WTC11 (cell line): ENCODE results near the gene CDNF. TPM values are rescaled to one million over a fixed set of nuclear protein-coding genes. Genes with fewer than 3 reads are reported as not detected.

Experiments
- ATAC-seq: fragments of 200-7000 bp; cut with Tn5 transposase; 2 replicates; pipeline ENCODE4 v1.10.0; 2021; ENCODE audit warnings: mild to moderate bottlenecking, moderate library complexity
- CTCF ChIA-PET: fragments of 300-600 bp; sonication (Branson Sonifier 250); formaldehyde crosslinking; loops from one replicate; lab custom pipeline; 2021; ENCODE audit warnings: antibody characterized with exemption; lab: Charles Lee
- POLR2A ChIA-PET: fragments of 350-600 bp; sonication (Branson Sonifier 250); formaldehyde crosslinking; loops from one replicate; lab custom pipeline; 2021; ENCODE audit warnings: antibody characterized with exemption; lab: Charles Lee
- DNase-seq: peaks from one replicate; pipeline ENCODE4 v3.0.0; 2021; ENCODE audit warnings: low spot score
- H3K27ac Mint-ChIP-seq: 2 replicates; pipeline ENCODE4 v1.8.0; 2021; ENCODE audit warnings: mixed read lengths
- H3K27me3 Mint-ChIP-seq: 2 replicates; pipeline ENCODE4 v1.8.0; 2021; ENCODE audit warnings: low read depth, mild to moderate bottlenecking, moderate library complexity, mixed read lengths
- H3K36me3 Mint-ChIP-seq: 2 replicates; pipeline ENCODE4 v1.8.0; 2021; ENCODE audit warnings: mixed read lengths
- H3K4me1 Mint-ChIP-seq: 2 replicates; pipeline ENCODE4 v1.8.0; 2022; ENCODE audit warnings: mixed read lengths
- H3K4me3 Mint-ChIP-seq: 2 replicates; pipeline ENCODE4 v1.8.0; 2021; ENCODE audit warnings: mild to moderate bottlenecking, moderate library complexity, mixed read lengths
- H3K9me3 Mint-ChIP-seq: 2 replicates; pipeline ENCODE4 v1.8.0; 2021; ENCODE audit warnings: mixed read lengths
- CBFB ChIP-seq: sonication (generic); formaldehyde crosslinking; IDR thresholded peaks from 2 replicates; pipeline ENCODE4 v1.8.1; 2022; ENCODE audit warnings: mild to moderate bottlenecking, low read depth, missing genetic modification reagents
- CTCF ChIP-seq: fragments of 200-600 bp; IDR thresholded peaks from 2 replicates; pipeline ENCODE4 v1.8.0; 2022; ENCODE audit warnings: antibody characterized with exemption
- FOXK1 ChIP-seq: sonication (generic); formaldehyde crosslinking; IDR thresholded peaks from 2 replicates; pipeline ENCODE4 v1.8.0; 2022; ENCODE audit warnings: mild to moderate bottlenecking, moderate library complexity, missing genetic modification reagents
- FOXP1 ChIP-seq: sonication (generic); formaldehyde crosslinking; IDR thresholded peaks from 2 replicates; pipeline ENCODE4 v1.8.0; 2022; ENCODE audit warnings: missing genetic modification reagents, mild to moderate bottlenecking, moderate library complexity, borderline replicate concordance
- IRF2 ChIP-seq: sonication (generic); formaldehyde crosslinking; IDR thresholded peaks from 2 replicates; pipeline ENCODE4 v1.8.0; 2022; ENCODE audit warnings: low read depth, missing genetic modification reagents, borderline replicate concordance
- KAT7 ChIP-seq: sonication (generic); formaldehyde crosslinking; IDR thresholded peaks from 2 replicates; pipeline ENCODE4 v1.8.1; 2023; ENCODE audit warnings: missing genetic modification reagents, mild to moderate bottlenecking, borderline replicate concordance
- MAX ChIP-seq: sonication (generic); formaldehyde crosslinking; IDR thresholded peaks from 2 replicates; pipeline ENCODE4 v1.8.0; 2022; ENCODE audit warnings: mild to moderate bottlenecking, missing genetic modification reagents
- NR1H2 ChIP-seq: sonication (generic); formaldehyde crosslinking; IDR thresholded peaks from 2 replicates; pipeline ENCODE4 v1.9.0; 2021; ENCODE audit warnings: mild to moderate bottlenecking, moderate library complexity, missing genetic modification reagents
- RORB ChIP-seq: fragments of 250-450 bp; sonication (Bioruptor Pico); IDR thresholded peaks from 2 replicates; pipeline ENCODE4 v1.9.0; 2021; ENCODE audit warnings: mild to moderate bottlenecking
- SMAD4 ChIP-seq: sonication (generic); formaldehyde crosslinking; IDR thresholded peaks from 2 replicates; pipeline ENCODE4 v1.8.0; 2022; ENCODE audit warnings: mild to moderate bottlenecking, missing genetic modification reagents
- SOX15 ChIP-seq: fragments of 250-450 bp; sonication (Bioruptor Pico); IDR thresholded peaks from 2 replicates; pipeline ENCODE4 v1.9.0; 2021; ENCODE audit warnings: mild to moderate bottlenecking
- ZNF138 ChIP-seq: sonication (generic); formaldehyde crosslinking; conservative IDR thresholded peaks from 2 replicates; pipeline ENCODE4 v1.8.1; 2022; ENCODE audit warnings: mild to moderate bottlenecking, moderate library complexity, missing genetic modification reagents
- ZNF396 ChIP-seq: fragments of 250-450 bp; sonication (Bioruptor Pico); IDR thresholded peaks from 2 replicates; pipeline ENCODE4 v1.8.0; 2021; ENCODE audit warnings: mild to moderate bottlenecking, moderate library complexity, borderline replicate concordance
- ZNF532 ChIP-seq: fragments of 250-450 bp; sonication (Bioruptor Pico); IDR thresholded peaks from 2 replicates; pipeline ENCODE4 v1.9.0; 2021; ENCODE audit warnings: mild to moderate bottlenecking, borderline replicate concordance
- total RNA-seq: library from RNA; stranded (reverse); gene quantifications from 3 replicates; pipeline ENCODE4 v1.2.3, GENCODE V29; 2021
- TF ChIP-seq, protein P1 (sequence below): fragments of 250-450 bp; sonication (Bioruptor Pico); IDR thresholded peaks from 2 replicates; pipeline ENCODE4 v1.9.0; 2021; ENCODE audit warnings: mild to moderate bottlenecking
- TF ChIP-seq, protein P2 (sequence below): fragments of 250-450 bp; sonication (Bioruptor Pico); conservative IDR thresholded peaks from 2 replicates; pipeline ENCODE4 v1.9.0; 2021; ENCODE audit warnings: mild to moderate bottlenecking
- TF ChIP-seq, protein P3 (sequence below): sonication (generic); formaldehyde crosslinking; IDR thresholded peaks from 2 replicates; pipeline ENCODE4 v1.8.1; 2022; ENCODE audit warnings: low read depth, mild to moderate bottlenecking, moderate library complexity, missing genetic modification reagents, borderline replicate concordance
- TF ChIP-seq, protein P4 (sequence below): sonication (generic); formaldehyde crosslinking; IDR thresholded peaks from 2 replicates; pipeline ENCODE4 v1.8.0; 2023; ENCODE audit warnings: missing genetic modification reagents
- TF ChIP-seq, protein P5 (sequence below): sonication (generic); formaldehyde crosslinking; IDR thresholded peaks from 2 replicates; pipeline ENCODE4 v1.8.1; 2023; ENCODE audit warnings: mild to moderate bottlenecking, moderate library complexity, missing genetic modification reagents

CDNF gene
- total RNA-seq, 1 experiment from 2014 or later, result 1.4 TPM

DNA sequence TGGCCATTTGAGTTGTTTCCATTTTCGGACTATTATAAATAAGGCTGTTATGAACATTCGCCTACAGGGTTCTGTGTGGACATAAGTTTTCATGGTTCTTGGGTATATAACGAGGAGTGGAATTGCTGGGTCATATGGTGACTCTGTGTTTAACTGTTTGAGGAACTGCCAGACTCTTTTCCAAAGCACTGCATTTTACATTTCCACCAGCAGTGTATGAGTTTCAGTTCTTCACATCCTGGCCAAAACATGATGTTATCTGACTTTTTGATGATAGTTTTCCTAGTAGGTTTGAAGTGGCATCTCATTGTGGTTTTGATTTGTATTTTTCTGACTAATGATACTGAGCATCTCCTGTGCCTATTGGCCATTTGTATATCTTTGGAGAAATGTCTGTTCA, 46.2 kb upstream of the CDNF start (continued):
- TF ChIP-seq, protein P1, sequence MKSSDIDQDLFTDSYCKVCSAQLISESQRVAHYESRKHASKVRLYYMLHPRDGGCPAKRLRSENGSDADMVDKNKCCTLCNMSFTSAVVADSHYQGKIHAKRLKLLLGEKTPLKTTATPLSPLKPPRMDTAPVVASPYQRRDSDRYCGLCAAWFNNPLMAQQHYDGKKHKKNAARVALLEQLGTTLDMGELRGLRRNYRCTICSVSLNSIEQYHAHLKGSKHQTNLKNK (CRISPR knock-in tag), result no peak
- TF ChIP-seq NR1H2 (CRISPR knock-in tag) (no peak), ZNF138 (CRISPR knock-in tag) (no peak), SOX15 (CRISPR knock-in tag) (no peak)

DNA sequence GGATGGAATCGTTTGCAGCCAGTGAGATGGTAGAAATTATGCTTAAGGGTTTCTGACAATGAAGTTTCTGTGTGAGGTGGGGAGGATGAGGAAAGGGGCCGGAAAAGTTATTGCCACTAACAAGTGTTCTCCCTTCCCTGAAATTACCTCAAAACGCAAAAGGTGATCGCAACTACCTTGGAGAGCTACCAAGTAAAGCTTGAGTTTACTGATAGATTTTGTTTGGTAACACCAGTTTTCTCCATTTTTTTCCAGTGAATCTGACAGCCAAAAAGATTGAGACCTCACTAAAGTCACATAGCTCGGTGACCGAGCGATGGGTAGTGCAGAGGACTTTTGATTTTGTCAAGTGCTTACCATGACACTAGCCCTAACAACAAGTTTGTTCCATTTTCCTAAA, 42.4 kb upstream of the CDNF start:
- H3K9me3 Mint-ChIP-seq, result no peaks in the 10 kb centered on the region
- H3K36me3 Mint-ChIP-seq, result peaks cover 13% of the 10 kb centered on the region
- DNase-seq (no peak), ATAC-seq (no peak)
- ChIA-PET POLR2A (interaction anchor here (1.0 to 3.9 kb wide), 2 partner anchors 42 to 79 kb away, joined by 3 to 75 read pairs; partner anchors contain the start of genes CDNF, HSPA14, MEIG1 and MSANTD7), CTCF (interaction anchor here (1.1 to 1.4 kb wide), 3 partner anchors 9 to 343 kb away, joined by 3 to 5 read pairs (median 4); partner anchors contain the start of gene DCLRE1C)
- TF ChIP-seq, protein P2, sequence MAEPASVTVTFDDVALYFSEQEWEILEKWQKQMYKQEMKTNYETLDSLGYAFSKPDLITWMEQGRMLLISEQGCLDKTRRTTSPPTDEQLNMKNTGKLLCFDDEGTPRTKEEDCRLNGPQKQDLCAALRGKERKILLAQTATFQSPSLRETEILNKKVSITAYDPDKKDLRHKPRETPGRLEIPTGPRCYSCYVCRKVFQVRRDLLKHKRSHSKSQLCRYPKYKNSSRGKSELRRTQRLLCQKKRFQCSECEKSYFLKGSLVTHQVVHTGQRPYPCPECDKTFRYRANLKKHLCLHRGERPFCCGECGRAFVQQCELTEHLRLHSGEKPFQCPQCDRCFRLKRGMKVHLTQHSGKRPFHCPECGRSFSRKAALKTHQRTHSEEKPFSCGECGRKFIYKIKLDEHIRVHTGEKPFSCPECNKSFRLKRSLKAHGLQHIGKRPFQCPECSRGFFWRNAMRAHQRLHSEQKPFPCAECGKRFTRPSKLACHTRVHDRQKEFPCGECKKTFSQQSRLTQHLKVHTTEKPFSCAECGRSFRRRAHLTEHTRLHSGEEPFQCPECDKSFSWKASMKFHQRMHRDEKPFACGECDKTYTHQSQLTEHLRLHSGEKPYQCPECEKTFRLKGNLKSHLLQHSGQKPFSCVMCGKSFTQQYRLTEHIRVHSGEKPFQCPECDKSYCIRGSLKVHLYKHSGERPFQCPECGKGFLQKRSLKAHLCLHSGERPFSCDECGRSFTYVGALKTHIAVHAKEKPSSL (CRISPR knock-in tag), result no peak
- no peak for TF ChIP-seq FOXK1 (CRISPR knock-in tag)
- TF ChIP-seq MAX (CRISPR knock-in tag), result no peak
- TF ChIP-seq, protein P3, sequence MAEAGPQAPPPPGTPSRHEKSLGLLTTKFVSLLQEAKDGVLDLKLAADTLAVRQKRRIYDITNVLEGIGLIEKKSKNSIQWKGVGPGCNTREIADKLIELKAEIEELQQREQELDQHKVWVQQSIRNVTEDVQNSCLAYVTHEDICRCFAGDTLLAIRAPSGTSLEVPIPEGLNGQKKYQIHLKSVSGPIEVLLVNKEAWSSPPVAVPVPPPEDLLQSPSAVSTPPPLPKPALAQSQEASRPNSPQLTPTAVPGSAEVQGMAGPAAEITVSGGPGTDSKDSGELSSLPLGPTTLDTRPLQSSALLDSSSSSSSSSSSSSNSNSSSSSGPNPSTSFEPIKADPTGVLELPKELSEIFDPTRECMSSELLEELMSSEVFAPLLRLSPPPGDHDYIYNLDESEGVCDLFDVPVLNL (CRISPR knock-in tag), result no peak
- TF ChIP-seq ZNF396 (CRISPR knock-in tag), result no peak
- TF ChIP-seq, protein P4, sequence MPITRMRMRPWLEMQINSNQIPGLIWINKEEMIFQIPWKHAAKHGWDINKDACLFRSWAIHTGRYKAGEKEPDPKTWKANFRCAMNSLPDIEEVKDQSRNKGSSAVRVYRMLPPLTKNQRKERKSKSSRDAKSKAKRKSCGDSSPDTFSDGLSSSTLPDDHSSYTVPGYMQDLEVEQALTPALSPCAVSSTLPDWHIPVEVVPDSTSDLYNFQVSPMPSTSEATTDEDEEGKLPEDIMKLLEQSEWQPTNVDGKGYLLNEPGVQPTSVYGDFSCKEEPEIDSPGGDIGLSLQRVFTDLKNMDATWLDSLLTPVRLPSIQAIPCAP (CRISPR knock-in tag), result no peak
- TF ChIP-seq FOXP1 (CRISPR knock-in tag), result no peak
- TF ChIP-seq CTCF, result no peak
- no peak for TF ChIP-seq CBFB (CRISPR knock-in tag)
- TF ChIP-seq ZNF532 (CRISPR knock-in tag), result no peak
- no peak for TF ChIP-seq SMAD4 (CRISPR knock-in tag)
- TF ChIP-seq RORB (CRISPR knock-in tag), result no peak
- no peak for TF ChIP-seq KAT7
- no peak for TF ChIP-seq IRF2 (CRISPR knock-in tag)
- TF ChIP-seq, protein P5, sequence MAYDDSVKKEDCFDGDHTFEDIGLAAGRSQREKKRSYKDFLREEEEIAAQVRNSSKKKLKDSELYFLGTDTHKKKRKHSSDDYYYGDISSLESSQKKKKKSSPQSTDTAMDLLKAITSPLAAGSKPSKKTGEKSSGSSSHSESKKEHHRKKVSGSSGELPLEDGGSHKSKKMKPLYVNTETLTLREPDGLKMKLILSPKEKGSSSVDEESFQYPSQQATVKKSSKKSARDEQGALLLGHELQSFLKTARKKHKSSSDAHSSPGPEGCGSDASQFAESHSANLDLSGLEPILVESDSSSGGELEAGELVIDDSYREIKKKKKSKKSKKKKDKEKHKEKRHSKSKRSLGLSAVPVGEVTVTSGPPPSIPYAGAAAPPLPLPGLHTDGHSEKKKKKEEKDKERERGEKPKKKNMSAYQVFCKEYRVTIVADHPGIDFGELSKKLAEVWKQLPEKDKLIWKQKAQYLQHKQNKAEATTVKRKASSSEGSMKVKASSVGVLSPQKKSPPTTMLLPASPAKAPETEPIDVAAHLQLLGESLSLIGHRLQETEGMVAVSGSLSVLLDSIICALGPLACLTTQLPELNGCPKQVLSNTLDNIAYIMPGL (CRISPR knock-in tag), result no peak
- no peaks in the 10 kb centered on the region for H3K27me3 Mint-ChIP-seq
- peak overlapping the region; percentile 90 for H3K4me3 Mint-ChIP-seq
- H3K4me1 Mint-ChIP-seq, result peaks cover 43% of the 10 kb centered on the region
- H3K27ac Mint-ChIP-seq, result peak overlapping the region; percentile 84; the same call in 1 of the 2 replicates
